DND-41 (cell line): ENCODE measurements around the gene GORAB.

Source experiments
- ATAC-seq: fragments of 200-7000 bp; cut with Tn5 transposase; 3 replicates; pipeline ENCODE4 v1.9.1; 2021; ENCODE audit warnings: low read depth; ENCODE audit not compliant: insufficient read depth
- DNase-seq: peaks from one replicate; pipeline ENCODE4 v3.0.0-alpha.2; 2020
- H2AFZ ChIP-seq: 2 replicates; pipeline ENCODE4 v1.6.0; 2012; ENCODE audit warnings: low read depth, low read length
- H3K27ac ChIP-seq: 2 replicates; pipeline ENCODE4 v1.5.1; 2012; ENCODE audit warnings: low read length, inconsistent platforms
- H3K27me3 ChIP-seq: fragments of 200-600 bp; sonication (generic); 2 replicates; pipeline ENCODE4 v1.6.0; 2012; ENCODE audit warnings: low read length, mild to moderate bottlenecking, inconsistent platforms; ENCODE audit not compliant: insufficient read depth, poor library complexity
- H3K36me3 ChIP-seq: 2 replicates; pipeline ENCODE4 v1.5.1; 2012; ENCODE audit warnings: low read length, inconsistent platforms; ENCODE audit not compliant: insufficient read depth
- H3K4me1 ChIP-seq: 2 replicates; pipeline ENCODE4 v1.5.1; 2012; ENCODE audit warnings: mild to moderate bottlenecking, low read length; ENCODE audit not compliant: insufficient read depth
- H3K4me2 ChIP-seq: 2 replicates; pipeline ENCODE4 v1.6.0; 2012; ENCODE audit warnings: mild to moderate bottlenecking, moderate library complexity, low read length, inconsistent platforms; ENCODE audit not compliant: insufficient read depth
- H3K4me3 ChIP-seq, 2 experiments: fragments of 200-600 bp in 1 of 2; shearing (Covaris generic) in 1 of 2; 2 replicates each; pipeline ENCODE4 v1.5.1; 2012 to 2016; ENCODE audit warnings: inconsistent platforms in 2 of 2, low read length in 2 of 2, mild to moderate bottlenecking in 2 of 2, low read depth in 1 of 2, moderate library complexity in 1 of 2
- H3K79me2 ChIP-seq: 2 replicates; pipeline ENCODE4 v1.6.0; 2012; ENCODE audit warnings: low read length, inconsistent platforms; ENCODE audit not compliant: insufficient read depth
- H3K9ac ChIP-seq: 2 replicates; pipeline ENCODE4 v1.6.0; 2012; ENCODE audit warnings: low read depth, mild to moderate bottlenecking, inconsistent platforms, low read length, moderate library complexity
- H3K9me3 ChIP-seq: 2 replicates; pipeline ENCODE4 v1.5.1; 2012; ENCODE audit warnings: low read length, moderate library complexity, mild to moderate bottlenecking, inconsistent platforms; ENCODE audit not compliant: insufficient read depth, severe bottlenecking
- H4K20me1 ChIP-seq: 2 replicates; pipeline ENCODE4 v1.6.0; 2012; ENCODE audit warnings: low read length; ENCODE audit not compliant: insufficient read depth
- EZH2 ChIP-seq: IDR thresholded peaks from 3 replicates; pipeline ENCODE4 v1.6.1; 2012; ENCODE audit warnings: borderline replicate concordance, low read depth, mild to moderate bottlenecking, moderate library complexity, low read length, inconsistent platforms; ENCODE audit not compliant: severe bottlenecking
- TF ChIP-seq, protein P1 (sequence below): IDR thresholded peaks from 2 replicates; pipeline ENCODE4 v1.5.1; 2012; ENCODE audit warnings: borderline replicate concordance, low read length, moderate library complexity, mild to moderate bottlenecking; ENCODE audit not compliant: poor library complexity, severe bottlenecking; ENCODE audit errors: extremely low read depth

Gene GORAB

DNA sequence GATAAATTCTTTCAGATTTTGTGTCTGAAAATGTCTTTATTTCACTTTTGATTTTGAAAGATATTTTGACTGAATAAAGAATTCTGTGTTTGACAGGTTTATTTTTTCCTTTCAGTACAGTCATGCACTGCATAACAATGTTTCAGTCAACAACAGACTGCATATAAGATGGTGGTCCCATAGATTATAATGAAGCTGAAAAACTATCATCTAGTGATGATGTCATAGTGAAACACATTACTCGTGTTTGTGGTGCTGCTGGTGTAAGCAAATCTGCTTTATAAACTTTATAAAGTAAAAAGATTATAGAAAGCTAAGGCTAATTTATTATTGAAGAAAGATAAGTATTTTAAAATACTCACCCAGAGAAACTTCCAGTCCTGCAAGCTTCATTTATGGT lies 66.7 kb downstream of the GORAB start:
- H3K9me3 ChIP-seq: peaks cover 20% of the 10 kb centered on the region
- no peak overlapping the region for H3K27ac ChIP-seq
- no peak overlapping the region for H3K4me3 ChIP-seq
- no peak for ATAC-seq
- no peak overlapping the region for H3K4me2 ChIP-seq
- no peaks in the 10 kb centered on the region for H3K27me3 ChIP-seq
- no peak for DNase-seq
- H3K79me2 ChIP-seq: no peaks in the 10 kb centered on the region
- TF ChIP-seq EZH2: no peak
- TF ChIP-seq, protein P1, sequence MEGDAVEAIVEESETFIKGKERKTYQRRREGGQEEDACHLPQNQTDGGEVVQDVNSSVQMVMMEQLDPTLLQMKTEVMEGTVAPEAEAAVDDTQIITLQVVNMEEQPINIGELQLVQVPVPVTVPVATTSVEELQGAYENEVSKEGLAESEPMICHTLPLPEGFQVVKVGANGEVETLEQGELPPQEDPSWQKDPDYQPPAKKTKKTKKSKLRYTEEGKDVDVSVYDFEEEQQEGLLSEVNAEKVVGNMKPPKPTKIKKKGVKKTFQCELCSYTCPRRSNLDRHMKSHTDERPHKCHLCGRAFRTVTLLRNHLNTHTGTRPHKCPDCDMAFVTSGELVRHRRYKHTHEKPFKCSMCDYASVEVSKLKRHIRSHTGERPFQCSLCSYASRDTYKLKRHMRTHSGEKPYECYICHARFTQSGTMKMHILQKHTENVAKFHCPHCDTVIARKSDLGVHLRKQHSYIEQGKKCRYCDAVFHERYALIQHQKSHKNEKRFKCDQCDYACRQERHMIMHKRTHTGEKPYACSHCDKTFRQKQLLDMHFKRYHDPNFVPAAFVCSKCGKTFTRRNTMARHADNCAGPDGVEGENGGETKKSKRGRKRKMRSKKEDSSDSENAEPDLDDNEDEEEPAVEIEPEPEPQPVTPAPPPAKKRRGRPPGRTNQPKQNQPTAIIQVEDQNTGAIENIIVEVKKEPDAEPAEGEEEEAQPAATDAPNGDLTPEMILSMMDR: no peak
- H3K9ac ChIP-seq: no peak overlapping the region
- H2AFZ ChIP-seq: no peak overlapping the region
- no peaks in the 10 kb centered on the region for H4K20me1 ChIP-seq
- H3K36me3 ChIP-seq: peaks cover 3% of the 10 kb centered on the region; the same call in 1 of the 2 replicates
- H3K4me1 ChIP-seq: no peaks in the 10 kb centered on the region

DNA sequence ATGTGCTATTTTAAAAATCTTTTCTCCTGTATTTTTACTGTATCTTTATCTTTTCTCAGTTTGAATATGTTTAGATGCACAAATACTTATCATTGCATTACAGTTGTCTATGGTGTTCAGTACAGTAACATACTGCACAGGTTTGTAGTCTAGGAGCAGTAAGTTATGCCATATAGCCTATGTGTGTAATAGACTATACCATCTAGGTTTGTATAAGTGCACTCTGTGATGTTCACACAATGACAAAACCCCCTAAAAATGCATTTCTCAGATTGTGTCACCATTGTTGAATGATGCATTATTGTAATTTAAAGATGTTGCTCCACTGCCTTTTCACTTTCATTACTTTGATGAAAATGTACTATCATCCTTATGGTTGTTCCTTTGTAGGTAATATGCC lies 67.1 kb downstream of the GORAB start:
- no peak for DNase-seq
- no peak overlapping the region for H3K4me3 ChIP-seq

DNA sequence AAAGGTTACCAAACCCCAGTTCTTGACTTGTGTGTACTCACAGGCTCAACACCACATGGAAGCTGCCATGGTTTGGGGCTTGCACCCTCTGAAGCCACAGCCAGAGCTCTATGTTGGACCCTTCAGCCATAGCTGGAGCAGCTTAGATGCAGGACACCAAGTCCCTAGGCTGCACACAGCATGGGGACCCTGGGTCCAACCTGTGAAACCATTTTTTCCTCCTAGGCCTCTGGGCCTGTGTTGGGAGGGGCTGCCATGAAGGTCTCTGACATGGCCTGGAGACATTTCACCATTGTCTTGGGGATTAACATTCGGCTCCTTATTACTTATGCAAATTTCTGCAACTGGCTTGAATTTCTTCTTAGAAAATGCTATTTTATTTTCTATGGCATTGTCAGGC lies 69.9 kb downstream of the GORAB start:
- no peak for DNase-seq
- no peak overlapping the region for H3K4me2 ChIP-seq
- H4K20me1 ChIP-seq: no peaks in the 10 kb centered on the region
- no peak overlapping the region; a peak in 1 of 4 replicates for H3K4me3 ChIP-seq
- H3K79me2 ChIP-seq: no peaks in the 10 kb centered on the region
- H3K36me3 ChIP-seq: peaks cover 3% of the 10 kb centered on the region; the same call in 1 of the 2 replicates
- no peak overlapping the region for H3K27ac ChIP-seq
- peaks cover 16% of the 10 kb centered on the region for H3K9me3 ChIP-seq
- no peak for ATAC-seq
- H3K4me1 ChIP-seq: no peaks in the 10 kb centered on the region
- no peak overlapping the region for H3K9ac ChIP-seq
- H2AFZ ChIP-seq: no peak overlapping the region
- H3K27me3 ChIP-seq: no peaks in the 10 kb centered on the region
- TF ChIP-seq EZH2: no peak
- TF ChIP-seq, protein P1: no peak

More for the DNA sequence above, 67.1 kb downstream of the GORAB start:
- Histone ChIP-seq H3K9me3 (peaks cover 20% of the 10 kb centered on the region), H3K36me3 (peaks cover 3% of the 10 kb centered on the region; the same call in 1 of the 2 replicates), H3K9ac (no peak overlapping the region), H3K27me3 (no peaks in the 10 kb centered on the region), H2AFZ (no peak overlapping the region), H3K27ac (no peak overlapping the region), H4K20me1 (no peaks in the 10 kb centered on the region), H3K4me2 (no peak overlapping the region), H3K79me2 (no peaks in the 10 kb centered on the region), H3K4me1 (no peaks in the 10 kb centered on the region)
- no peak for TF ChIP-seq EZH2
- TF ChIP-seq, protein P1: no peak
- ATAC-seq: no peak
